SK-N-MC (cell line): ENCODE measurements around the gene PDCL3.

Experiments used
- DNase-seq: peaks from one replicate; pipeline ENCODE4 v3.0.0-alpha.2; 2011; ENCODE audit warnings: low read depth, low spot score
- H3K27ac ChIP-seq: fragments of 200-600 bp; sonication (generic); 2 replicates; pipeline ENCODE4 v1.5.1; 2016; ENCODE audit warnings: mixed run types
- H3K36me3 ChIP-seq: fragments of 200-600 bp; sonication (generic); 2 replicates; pipeline ENCODE4 v1.6.1; 2017; ENCODE audit warnings: antibody characterized with exemption, low read length, mixed read lengths; ENCODE audit not compliant: insufficient read depth
- H3K4me3 ChIP-seq: fragments of 200-600 bp; sonication (generic); 2 replicates; pipeline ENCODE4 v1.5.1; 2016
- H3K9ac ChIP-seq: fragments of 200-600 bp; sonication (generic); 2 replicates; pipeline ENCODE4 v1.8.0; 2017; ENCODE audit warnings: mixed run types, mixed read lengths; ENCODE audit not compliant: insufficient read length
- H3K9me3 ChIP-seq: fragments of 200-600 bp; sonication (generic); 2 replicates; pipeline ENCODE4 v1.6.1; 2017; ENCODE audit warnings: low read depth, mild to moderate bottlenecking, antibody characterized with exemption, low read length, moderate library complexity, mixed read lengths
- EZH2 ChIP-seq: fragments of 200-600 bp; sonication (generic); IDR thresholded peaks from one replicate; pipeline ENCODE4 v1.6.1; 2017; ENCODE audit warnings: antibody characterized with exemption
- FOXP2 ChIP-seq: optimal IDR thresholded peaks from 2 replicates; pipeline ENCODE3; 2011; ENCODE audit warnings: mild to moderate bottlenecking, moderate library complexity; ENCODE audit not compliant: insufficient read depth; ENCODE audit errors: extremely low read length, control extremely low read depth
- POLR2AphosphoS5 ChIP-seq: IDR thresholded peaks from 2 replicates; pipeline ENCODE4 v1.6.1; 2012; ENCODE audit warnings: mild to moderate bottlenecking, low read depth, low read length, borderline replicate concordance

The PDCL3 gene

GRCh38 chr2:100568989-100569388, 6.2 kb downstream of the PDCL3 start:
- TF ChIP-seq FOXP2 = no peak
- TF ChIP-seq POLR2AphosphoS5 = no peak
- TF ChIP-seq EZH2 = no peak
- H3K9me3 ChIP-seq = no peaks in the 10 kb centered on the region
- H3K36me3 ChIP-seq = peaks cover 18% of the 10 kb centered on the region
- no peak overlapping the region for H3K4me3 ChIP-seq
- H3K9ac ChIP-seq = no peak overlapping the region
- H3K27ac ChIP-seq = no peak overlapping the region
- DNase-seq = no peak

DNA sequence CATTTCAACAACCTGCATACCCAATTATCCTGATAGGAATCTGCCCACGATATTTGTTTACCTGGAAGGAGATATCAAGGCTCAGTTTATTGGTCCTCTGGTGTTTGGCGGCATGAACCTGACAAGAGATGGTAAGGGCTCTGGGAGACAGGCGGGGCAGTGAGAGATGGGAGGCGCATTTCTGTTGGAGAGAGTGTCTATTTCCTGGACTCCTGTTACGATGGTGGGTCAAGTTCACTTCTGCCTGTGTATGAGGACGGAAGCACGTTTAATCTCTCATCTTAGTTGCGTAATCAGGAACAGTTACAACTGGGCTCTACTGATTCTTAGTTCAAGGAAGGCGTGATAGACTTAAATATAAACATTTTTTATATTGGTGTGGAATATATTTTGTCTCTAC, 8.9 kb downstream of the PDCL3 start:
- TF ChIP-seq EZH2 = no peak
- no peak for TF ChIP-seq POLR2AphosphoS5
- TF ChIP-seq FOXP2 = no peak
- Histone ChIP-seq H3K36me3 (peaks cover 21% of the 10 kb centered on the region), H3K27ac (no peak overlapping the region), H3K9me3 (no peaks in the 10 kb centered on the region), H3K4me3 (no peak overlapping the region), H3K9ac (no peak overlapping the region)
- DNase-seq = no peak

GRCh38 chr2:100577777-100578176, 15.0 kb downstream of the PDCL3 start:
- no peak for TF ChIP-seq POLR2AphosphoS5
- no peak for TF ChIP-seq FOXP2
- TF ChIP-seq EZH2 = no peak
- Histone ChIP-seq H3K4me3 (no peak overlapping the region), H3K9ac (no peak overlapping the region), H3K9me3 (no peaks in the 10 kb centered on the region), H3K36me3 (peaks cover 11% of the 10 kb centered on the region; the same call in 1 of the 2 replicates), H3K27ac (no peak overlapping the region)
- DNase-seq = no peak

- Histone ChIP-seq H3K27ac (no peak overlapping the region), H3K9ac (no peak overlapping the region)
These were observed 17.8 kb downstream of the PDCL3 start for GRCh38 chr2:100580367-100581276.

GRCh38 chr2:100581277-100581612, 18.5 kb downstream of the PDCL3 start:
- Histone ChIP-seq H3K4me3 (no peak overlapping the region), H3K9ac (no peak overlapping the region), H3K36me3 (0 out of 2 replicates have a peak, but pooled peaks cover 5% of the 10 kb centered on the region), H3K27ac (no peak overlapping the region), H3K9me3 (no peaks in the 10 kb centered on the region)
- no peak for DNase-seq
- TF ChIP-seq POLR2AphosphoS5 (no peak), EZH2 (no peak), FOXP2 (no peak)

More at GRCh38 chr2:100580367-100581276, 17.8 kb downstream of the PDCL3 start:
- H3K36me3 ChIP-seq = 0 out of 2 replicates have a peak, but pooled peaks cover 5% of the 10 kb centered on the region
- no peaks in the 10 kb centered on the region for H3K9me3 ChIP-seq
- DNase-seq = no peak
- H3K4me3 ChIP-seq = no peak overlapping the region
- no peak for TF ChIP-seq POLR2AphosphoS5
- TF ChIP-seq FOXP2 = no peak
- no peak for TF ChIP-seq EZH2

- no peak for DNase-seq
- Histone ChIP-seq H3K9ac (no peak overlapping the region), H3K9me3 (no peaks in the 10 kb centered on the region), H3K36me3 (no peaks in the 10 kb centered on the region), H3K27ac (no peak overlapping the region), H3K4me3 (no peak overlapping the region)
- TF ChIP-seq POLR2AphosphoS5 (no peak), FOXP2 (no peak), EZH2 (no peak)
These were observed 22.0 kb downstream of the PDCL3 start for GRCh38 chr2:100584816-100585215.

- Histone ChIP-seq H3K27ac (no peak overlapping the region), H3K9ac (no peak overlapping the region), H3K4me3 (no peak overlapping the region), H3K9me3 (no peaks in the 10 kb centered on the region), H3K36me3 (no peaks in the 10 kb centered on the region)
- no peak for TF ChIP-seq FOXP2
- TF ChIP-seq POLR2AphosphoS5 = no peak
- TF ChIP-seq EZH2 = no peak
- no peak for DNase-seq
These were observed 25.4 kb downstream of the PDCL3 start for GRCh38 chr2:100588071-100588786.

- DNase-seq = no peak
- no peaks in the 10 kb centered on the region for H3K9me3 ChIP-seq
- no peak overlapping the region for H3K9ac ChIP-seq
- TF ChIP-seq POLR2AphosphoS5 = no peak
- TF ChIP-seq EZH2 = no peak
- no peak for TF ChIP-seq FOXP2
- no peak overlapping the region for H3K4me3 ChIP-seq
- H3K27ac ChIP-seq = no peak overlapping the region
- no peaks in the 10 kb centered on the region for H3K36me3 ChIP-seq
These were observed 26.7 kb downstream of the PDCL3 start for GRCh38 chr2:100589527-100589926.

- TF ChIP-seq POLR2AphosphoS5 (no peak), FOXP2 (no peak), EZH2 (no peak)
- H3K27ac ChIP-seq = no peak overlapping the region
- DNase-seq = no peak
These were observed 29.4 kb downstream of the PDCL3 start for GRCh38 chr2:100592226-100592625.

More at GRCh38 chr2:100592226-100592625, 29.4 kb downstream of the PDCL3 start:
- H3K9ac ChIP-seq = no peak overlapping the region
- no peaks in the 10 kb centered on the region for H3K36me3 ChIP-seq
- H3K9me3 ChIP-seq = no peaks in the 10 kb centered on the region
- no peak overlapping the region for H3K4me3 ChIP-seq
